Kidney (tissue), 14 donors: ENCODE data around the gene DFFA. TPM values are rescaled to one million over a fixed set of nuclear protein-coding genes. Genes with fewer than 3 reads are reported as not detected.

Experiments
- DNase-seq, 5 donors: peaks; one replicate each; pipeline ENCODE4 v3.0.0-alpha.2; 2013 to 2020
- FAIRE-seq: peaks from 2 replicates; lab custom pipeline; 2012; peaks lifted over from hg19 to GRCh38; lab: Jason Lieb, UNC
- H3K27ac ChIP-seq, 2 donors: one replicate each; pipeline ENCODE4 v1.7.0; 2013; ENCODE audit warnings: low read depth in 2 of 2, low read length in 2 of 2, inconsistent platforms in 1 of 2
- H3K27me3 ChIP-seq: one replicate; pipeline ENCODE4 v1.7.1; 2013; ENCODE audit warnings: low read length, inconsistent platforms; ENCODE audit not compliant: control insufficient read depth, insufficient read depth
- H3K36me3 ChIP-seq, 3 donors: one replicate each; pipeline versions ENCODE4 v1.7.0 to v1.7.1; 2013; ENCODE audit warnings: low read length in 3 of 3, control low read depth in 1 of 3, inconsistent platforms in 1 of 3; ENCODE audit not compliant: insufficient read depth in 3 of 3, control insufficient read depth in 2 of 3
- H3K4me1 ChIP-seq, 3 donors: one replicate each; pipeline versions ENCODE4 v1.7.0 to v1.7.1; 2013; ENCODE audit warnings: low read length in 3 of 3, inconsistent platforms in 1 of 3, low read depth in 1 of 3; ENCODE audit not compliant: control insufficient read depth in 2 of 3, insufficient read depth in 2 of 3
- H3K4me3 ChIP-seq, 3 donors: one replicate each; pipeline versions ENCODE4 v1.7.0 to v1.8.1; 2013; ENCODE audit warnings: low read length in 3 of 3, control low read depth in 1 of 3, inconsistent platforms in 1 of 3
- H3K9ac ChIP-seq, 3 donors: one replicate each; pipeline versions ENCODE4 v1.7.0 to v1.7.1; 2013; ENCODE audit warnings: low read length in 3 of 3, control low read depth in 1 of 3, inconsistent platforms in 1 of 3
- H3K9me3 ChIP-seq, 3 donors: one replicate each; pipeline versions ENCODE4 v1.7.0 to v1.7.1; 2013; ENCODE audit warnings: low read length in 3 of 3, control low read depth in 1 of 3, inconsistent platforms in 1 of 3; ENCODE audit not compliant: control insufficient read depth in 2 of 3, insufficient read depth in 1 of 3
- intact Hi-C: fragments of 100-400 bp; cut with DNase I; formaldehyde crosslinking; loops from one replicate; pipeline ENCODE4 v1.11.1; 2022
- polyA plus RNA-seq: library from polyadenylated mRNA; stranded (reverse); fragments of 350-450 nt; fragmentation: Illumina TruSeq; extraction: RNeasy Lipid Tissue Mini Kit (QIAGEN cat#74804); gene quantifications from one replicate; pipeline ENCODE4 v1.2.3, GENCODE V29; 2014; ENCODE audit warnings: low read depth, low replicate concordance; ENCODE audit not compliant: insufficient read depth
- total RNA-seq: library from RNA; stranded (reverse); fragmentation: NEBNext Ultra II Directional; extraction: Animal tissue kit (Norgen Biotek cat#: 25700); gene quantifications from one replicate; pipeline ENCODE4 v1.2.1, GENCODE V29; 2021
- TF ChIP-seq, protein P1 (sequence below): IDR thresholded peaks from 3 replicates; pipeline ENCODE4 v1.5.1; 2012; ENCODE audit warnings: mild to moderate bottlenecking, moderate library complexity, borderline replicate concordance; ENCODE audit not compliant: insufficient read depth; ENCODE audit errors: extremely low read depth
- donor health status: control.
- donor health status: control.
- donor health status: control.
- donor health status: control.
- donor health status: control.
- donor health status: DM: yes; HTN: yes; CAD: no.
- donor health status: Normal renal cell carcinoma (clear cell type).

Gene DFFA
- total and polyA plus RNA-seq, 2 donors from 2014 or later: 27.2 to 33.4 TPM

DNA sequence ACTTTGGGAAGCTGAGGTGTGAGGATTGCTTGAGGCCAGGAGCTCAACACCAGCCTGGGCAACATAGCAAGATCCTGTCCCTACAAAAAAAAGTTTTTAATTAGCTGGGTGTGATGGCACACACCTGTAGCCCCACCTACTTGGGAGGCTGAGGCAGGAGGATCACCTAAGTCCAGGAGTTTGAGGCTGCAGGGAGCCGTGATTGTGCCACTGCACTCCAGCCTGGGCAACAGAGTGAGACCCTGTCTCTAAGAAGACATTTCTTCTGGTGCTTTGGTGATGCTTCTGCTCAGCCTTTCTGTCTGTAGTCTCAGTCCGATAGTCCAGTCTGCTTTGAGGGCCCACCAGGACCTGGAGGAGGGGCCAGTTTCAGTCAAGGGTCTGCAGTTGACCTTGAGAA is 65.1 kb downstream of the DFFA start:
- Histone ChIP-seq H3K27me3 (no peaks in the 10 kb centered on the region), H3K27ac (no peak overlapping the region), H3K9me3 (no peaks in the 10 kb centered on the region), H3K36me3 (peaks cover 20 to 70% (median 51%) of the 10 kb centered on the region in 3 donors), H3K4me3 (no peak overlapping the region), H3K9ac (no peak overlapping the region), H3K4me1 (no peaks in the 10 kb centered on the region)
- FAIRE-seq (no peak), DNase-seq (no peak)
- TF ChIP-seq, protein P1, sequence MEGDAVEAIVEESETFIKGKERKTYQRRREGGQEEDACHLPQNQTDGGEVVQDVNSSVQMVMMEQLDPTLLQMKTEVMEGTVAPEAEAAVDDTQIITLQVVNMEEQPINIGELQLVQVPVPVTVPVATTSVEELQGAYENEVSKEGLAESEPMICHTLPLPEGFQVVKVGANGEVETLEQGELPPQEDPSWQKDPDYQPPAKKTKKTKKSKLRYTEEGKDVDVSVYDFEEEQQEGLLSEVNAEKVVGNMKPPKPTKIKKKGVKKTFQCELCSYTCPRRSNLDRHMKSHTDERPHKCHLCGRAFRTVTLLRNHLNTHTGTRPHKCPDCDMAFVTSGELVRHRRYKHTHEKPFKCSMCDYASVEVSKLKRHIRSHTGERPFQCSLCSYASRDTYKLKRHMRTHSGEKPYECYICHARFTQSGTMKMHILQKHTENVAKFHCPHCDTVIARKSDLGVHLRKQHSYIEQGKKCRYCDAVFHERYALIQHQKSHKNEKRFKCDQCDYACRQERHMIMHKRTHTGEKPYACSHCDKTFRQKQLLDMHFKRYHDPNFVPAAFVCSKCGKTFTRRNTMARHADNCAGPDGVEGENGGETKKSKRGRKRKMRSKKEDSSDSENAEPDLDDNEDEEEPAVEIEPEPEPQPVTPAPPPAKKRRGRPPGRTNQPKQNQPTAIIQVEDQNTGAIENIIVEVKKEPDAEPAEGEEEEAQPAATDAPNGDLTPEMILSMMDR: no peak
- intact Hi-C loops: no loop called here

Other genes starting within 250 kb of the DFFA start
- gene PGD, start 73.5 kb downstream of the DFFA start, total RNA-seq: 72.8 TPM
- 95.1 TPM for gene PGD, start 73.5 kb downstream of the DFFA start, polyA plus RNA-seq
- gene CENPS, start 42.1 kb downstream of the DFFA start, total RNA-seq: 21.9 TPM
- 45.1 TPM for gene CENPS, start 42.1 kb downstream of the DFFA start, polyA plus RNA-seq
- gene CORT, start 22.5 kb downstream of the DFFA start, total RNA-seq: 0.22 TPM
- 0.62 TPM for gene CORT, start 22.5 kb downstream of the DFFA start, polyA plus RNA-seq
- gene PEX14, start 2.4 kb upstream of the DFFA start, total RNA-seq: 22.8 TPM
- gene PEX14, start 2.4 kb upstream of the DFFA start, polyA plus RNA-seq: 25.8 TPM